GM18873 (cell line): ENCODE data around the gene TES.

Experiments
- ATAC-seq: cut with Tn5 transposase; IDR thresholded peaks from one replicate; pipeline ENCODE4 v1.9.1; 2021; ENCODE audit warnings: mild to moderate bottlenecking, moderate library complexity, moderate number of reproducible peaks; ENCODE audit not compliant: unreplicated experiment, low FRiP score

The TES gene

DNA sequence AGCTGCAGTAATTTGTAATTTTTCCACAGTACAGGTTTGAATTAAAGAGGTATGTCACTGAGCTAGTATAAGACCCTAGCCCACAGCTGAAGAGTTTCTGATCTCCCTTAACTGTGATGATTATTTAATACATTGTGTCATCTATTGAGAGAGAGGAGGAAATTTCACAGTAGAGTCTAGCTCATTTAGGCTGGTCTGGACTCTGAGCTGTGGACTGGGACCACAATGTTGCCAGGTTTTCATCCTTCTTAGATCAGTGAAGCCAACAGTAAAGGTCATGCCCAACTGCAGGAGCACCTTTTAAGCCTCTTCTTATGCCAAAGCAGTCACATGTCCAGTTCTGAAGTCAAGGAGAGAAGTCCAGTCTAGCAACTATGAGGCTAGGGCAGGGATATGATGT lies 8.9 kb downstream of the TES start:
- no peak for ATAC-seq

DNA sequence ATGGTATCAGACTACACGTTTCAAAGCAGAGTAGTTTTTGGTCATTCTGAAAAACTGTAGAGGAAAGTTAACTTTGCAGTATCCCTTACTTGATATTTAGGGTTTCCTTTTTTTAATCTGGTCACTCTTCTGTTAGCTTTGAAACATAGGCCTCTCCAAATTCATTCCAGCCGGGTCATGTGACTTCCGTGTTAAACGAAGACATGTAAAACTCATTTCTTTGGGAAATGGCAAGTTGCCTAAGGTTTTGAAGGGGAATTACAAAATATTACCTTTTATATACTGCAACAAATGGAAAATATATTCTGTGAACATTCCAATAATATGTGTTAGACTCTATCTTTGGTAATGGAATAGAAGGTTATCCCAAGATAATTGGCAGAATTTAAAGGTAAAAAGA lies 9.5 kb downstream of the TES start:
- ATAC-seq, result no peak

DNA sequence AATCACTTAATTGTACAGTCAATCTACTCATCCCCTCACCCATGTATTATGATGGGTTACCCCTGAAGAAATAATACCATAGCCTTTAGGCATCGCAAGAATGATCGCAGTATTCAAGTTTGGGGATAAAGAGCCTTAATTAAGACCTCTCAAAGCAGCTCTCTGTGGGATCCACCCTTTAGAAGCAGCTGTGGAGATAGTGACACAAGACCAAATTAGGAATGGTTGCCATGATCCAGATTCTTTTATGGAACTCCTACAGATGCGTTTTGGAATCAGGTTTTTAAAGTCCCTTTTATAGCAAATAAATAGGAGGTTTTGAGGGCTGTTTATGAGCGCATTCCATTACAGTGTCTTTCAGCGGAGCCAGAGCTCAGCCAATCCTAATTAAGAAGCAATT lies 12.2 kb downstream of the TES start:
- no peak for ATAC-seq

DNA sequence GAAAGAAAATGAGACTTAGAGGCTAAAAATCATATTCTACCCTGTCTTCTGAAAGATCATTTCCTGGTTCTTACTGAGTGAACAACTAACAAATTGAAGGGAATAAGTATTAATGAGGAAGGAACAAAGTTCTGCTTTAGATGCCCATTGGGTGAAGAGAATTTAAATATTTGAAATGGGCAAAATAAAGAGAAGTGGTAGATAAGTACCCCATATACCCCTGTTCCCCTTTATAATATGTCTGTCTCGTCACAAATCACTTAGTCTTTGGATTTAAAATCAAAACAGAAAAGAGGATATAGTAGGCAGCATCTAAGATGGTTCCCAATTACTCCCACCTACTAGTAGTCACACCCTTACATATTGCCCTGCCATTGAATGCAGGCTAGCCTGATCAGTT lies 13.2 kb downstream of the TES start:
- ATAC-seq, result no peak

DNA sequence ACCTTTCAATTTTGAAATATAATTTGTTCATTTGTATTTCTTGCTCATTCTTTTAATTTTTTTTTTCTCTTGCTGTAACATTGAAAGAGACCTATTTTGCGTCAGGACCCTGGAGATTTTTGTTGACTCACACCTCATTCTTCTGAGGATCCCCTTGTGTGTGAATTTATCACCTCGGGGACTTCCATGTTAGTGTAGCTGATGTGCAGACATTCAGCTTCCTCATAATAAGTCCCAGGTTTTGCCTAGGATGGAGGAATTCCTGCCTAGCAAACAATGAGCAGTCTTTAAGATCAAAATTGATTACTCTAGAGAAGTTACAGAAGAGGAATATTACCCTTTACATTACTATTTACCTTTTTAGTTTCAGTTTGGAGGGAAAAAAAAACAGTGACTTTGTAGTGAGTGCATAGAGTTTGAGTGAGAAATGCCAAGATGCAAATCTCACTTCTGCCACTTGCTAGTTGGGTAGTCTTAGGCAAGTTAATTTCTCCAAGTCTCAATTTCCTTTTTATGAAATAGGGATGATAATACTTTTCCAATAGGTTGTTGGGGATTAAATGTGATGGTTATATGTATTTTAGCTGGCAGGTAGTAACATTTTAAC lies 14.3 kb downstream of the TES start:
- ATAC-seq, result peak; percentile 52

DNA sequence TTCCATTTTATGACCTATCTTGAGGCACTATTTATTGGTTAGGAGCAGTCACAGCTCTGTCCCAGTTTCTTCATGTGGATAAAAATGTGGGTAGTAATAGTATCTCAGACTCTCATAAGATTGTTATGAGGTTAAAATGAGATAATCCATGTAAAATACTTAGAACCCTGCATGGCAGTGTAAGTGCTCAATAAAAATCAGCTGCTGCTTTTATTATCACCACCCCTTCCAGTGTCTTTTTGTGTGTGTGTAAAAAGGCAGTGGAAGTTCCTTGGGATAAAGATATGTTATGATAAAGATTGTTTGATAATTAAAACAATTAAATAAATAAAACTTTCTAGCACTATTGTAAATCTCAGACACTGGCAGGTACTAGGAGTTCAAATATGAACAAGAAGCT lies 15.5 kb downstream of the TES start:
- no peak for ATAC-seq

DNA sequence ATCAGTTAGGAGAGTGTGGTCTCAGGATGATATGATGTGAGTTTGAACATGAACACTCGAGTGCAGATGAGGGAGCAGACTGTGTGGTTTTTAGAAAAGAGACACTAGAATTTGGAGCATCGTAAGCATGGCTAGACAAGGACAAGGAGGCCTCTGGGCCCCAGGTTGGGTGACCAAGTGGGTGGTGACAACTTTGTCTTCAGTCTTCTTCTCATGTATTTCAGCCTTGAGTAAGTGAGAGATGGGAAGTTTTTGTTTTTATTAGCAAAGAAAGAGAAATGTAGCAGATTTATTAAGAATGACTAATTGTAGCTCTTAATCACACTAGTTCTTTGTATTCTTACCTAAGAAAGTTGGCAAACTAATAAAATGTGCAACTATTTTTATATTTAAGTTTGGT lies 16.3 kb downstream of the TES start:
- no peak for ATAC-seq

DNA sequence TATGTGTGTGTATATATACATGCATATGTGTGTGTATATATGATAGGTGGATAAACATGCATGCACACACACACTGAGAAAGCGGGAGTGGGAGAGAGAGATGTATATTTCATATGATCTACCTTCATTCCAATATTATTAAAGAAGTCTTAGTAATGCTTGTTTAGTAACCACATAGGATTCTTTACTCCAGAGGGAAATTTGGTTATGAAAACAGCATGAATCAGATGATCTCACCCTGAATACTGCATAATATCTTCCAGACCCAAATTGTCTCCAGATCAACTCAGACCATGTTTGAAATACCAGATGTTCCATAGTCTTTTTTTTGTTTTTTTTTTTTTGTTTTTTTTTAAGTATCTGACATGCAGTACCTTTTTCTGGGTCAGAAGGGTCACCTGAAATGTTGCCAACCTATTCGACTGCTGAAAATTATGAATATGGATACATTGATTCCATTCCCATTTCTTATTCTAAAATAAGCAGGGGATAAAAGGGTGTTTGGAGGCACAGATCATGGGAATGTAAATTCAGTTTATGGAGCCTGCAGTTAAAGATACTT lies 17.4 kb downstream of the TES start:
- no peak for ATAC-seq

DNA sequence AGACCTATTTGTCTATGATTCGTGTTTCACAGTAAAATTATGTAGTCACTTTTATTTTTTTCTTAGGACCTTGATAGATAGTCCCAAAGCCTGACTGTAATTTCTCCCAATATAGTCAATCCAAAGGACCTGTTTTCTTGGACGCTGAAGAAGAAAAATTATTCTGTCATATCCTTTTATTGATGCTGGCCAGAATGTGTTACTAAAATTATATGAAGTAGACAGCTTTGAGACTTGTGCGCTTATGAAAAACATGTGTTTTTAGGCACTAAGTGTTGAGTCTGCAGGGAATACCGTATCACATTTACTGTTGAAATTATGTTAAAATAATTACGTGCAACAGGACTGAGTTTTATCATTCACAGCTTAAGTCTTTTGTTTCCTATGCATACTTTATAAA lies 17.9 kb downstream of the TES start:
- no peak for ATAC-seq

DNA sequence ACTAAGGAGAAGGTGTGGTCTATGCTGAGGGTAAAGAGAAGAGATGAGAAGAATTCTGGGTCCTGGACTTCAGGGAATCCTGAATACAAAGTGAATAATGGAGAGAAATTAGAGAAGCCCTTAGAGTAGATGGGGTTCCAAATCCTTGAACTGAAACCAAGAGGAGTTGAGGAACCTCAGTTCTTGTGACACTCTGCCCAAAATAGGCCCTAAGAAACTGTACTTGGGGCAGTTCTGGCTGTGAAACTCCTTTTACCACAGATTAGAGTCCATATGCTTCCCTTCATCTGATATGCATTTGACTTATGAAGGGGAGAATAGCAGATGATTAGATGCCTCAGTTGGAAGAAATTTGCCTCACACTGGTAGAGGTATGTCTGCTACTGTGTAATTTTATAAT lies 19.0 kb downstream of the TES start:
- peak; percentile 39 for ATAC-seq

DNA sequence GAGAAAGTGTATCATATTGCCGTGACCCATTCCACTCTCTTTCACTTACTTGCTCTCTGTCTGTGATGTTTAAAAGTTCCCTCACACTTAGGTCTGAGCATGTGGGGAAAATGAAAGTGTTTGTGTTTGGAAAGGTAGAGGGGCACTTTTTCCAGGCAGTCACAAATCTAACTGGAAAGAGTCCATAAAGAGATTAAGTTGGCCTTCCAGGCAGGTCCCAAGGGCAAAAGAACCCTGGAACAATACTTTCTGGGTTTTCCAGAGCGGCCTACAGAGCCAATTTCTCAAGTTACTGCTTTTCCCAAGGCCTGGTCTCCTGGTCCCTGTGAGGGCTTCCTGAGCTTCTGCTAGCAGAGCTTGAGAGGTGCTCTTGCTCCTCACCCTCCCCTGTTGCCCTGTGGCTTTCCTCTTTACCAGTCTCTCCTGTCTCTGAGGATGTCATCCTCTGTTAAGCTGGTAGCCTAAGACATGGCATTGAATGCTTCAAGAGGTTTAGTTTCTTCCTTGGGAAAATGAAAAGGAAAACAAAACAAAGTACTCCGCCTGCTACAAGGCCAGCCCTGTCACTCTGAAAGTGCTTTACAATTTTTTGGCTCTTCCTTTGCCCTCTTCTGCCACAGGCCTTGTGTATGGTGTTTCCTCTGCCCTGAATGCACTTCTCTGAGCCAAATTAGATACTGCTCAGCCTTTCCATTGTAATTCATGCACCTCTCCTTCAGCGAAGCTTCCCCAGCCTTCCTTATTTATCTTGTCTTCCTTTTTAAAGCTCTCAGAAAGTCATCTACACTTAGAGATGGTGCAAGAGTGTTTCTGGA lies 20.1 kb downstream of the TES start:
- no peak for ATAC-seq

DNA sequence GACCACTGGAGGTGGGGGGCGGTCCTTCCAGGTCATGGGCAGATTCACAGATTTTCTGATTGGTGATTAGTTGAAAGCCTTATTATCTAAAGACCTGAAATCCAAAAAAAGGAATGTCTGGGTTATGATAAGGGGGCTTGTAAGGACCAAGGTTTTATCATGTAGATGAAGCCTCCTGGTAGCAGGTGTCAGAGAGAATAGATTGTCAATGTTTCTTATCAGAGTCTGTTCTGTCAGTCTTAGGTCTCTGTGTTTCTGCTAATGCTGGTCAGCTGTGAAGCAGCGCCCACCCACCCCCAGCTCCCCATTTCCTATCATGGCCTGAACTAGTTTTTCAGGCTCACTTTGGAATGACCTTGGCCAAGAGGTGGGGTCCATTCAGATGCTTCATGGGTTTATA lies 21.2 kb downstream of the TES start:
- no peak for ATAC-seq

DNA sequence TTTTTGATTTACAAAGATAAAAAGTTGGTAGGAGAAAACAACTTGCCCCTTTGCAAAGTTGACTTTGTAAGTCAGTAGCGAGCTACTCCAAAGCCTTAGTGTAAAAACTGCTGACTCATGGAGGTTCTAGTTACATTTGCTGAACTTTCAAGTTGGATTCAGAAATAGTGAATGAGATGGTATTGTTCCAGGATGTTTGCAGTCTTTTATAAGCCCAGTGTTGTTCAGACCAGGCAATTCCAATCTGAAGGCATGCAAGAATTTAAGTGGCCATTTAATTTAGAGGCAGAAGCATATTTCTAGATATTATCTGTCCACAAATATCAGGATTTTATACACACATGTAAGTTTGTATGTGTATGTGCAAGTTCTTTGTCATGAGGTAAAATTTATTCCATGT lies 21.6 kb downstream of the TES start:
- ATAC-seq, result no peak

DNA sequence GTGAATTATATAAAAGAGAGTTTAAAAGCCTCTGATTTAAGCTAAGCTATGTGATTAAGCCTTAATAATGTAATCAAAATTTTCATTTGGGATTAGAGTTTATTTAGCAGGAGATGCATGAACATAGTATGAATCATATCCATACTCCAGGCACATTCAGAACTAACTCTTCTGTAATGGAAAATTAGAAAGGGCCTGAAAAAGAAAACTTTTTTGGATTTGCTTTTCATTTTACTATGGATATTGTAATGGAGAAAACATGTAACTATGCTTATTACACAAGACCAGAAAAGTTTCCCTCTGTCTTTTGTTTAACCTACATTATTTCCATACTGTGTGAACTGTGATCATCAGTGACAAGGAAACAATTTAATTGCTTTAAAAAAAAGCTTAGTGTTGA lies 22.0 kb downstream of the TES start:
- no peak for ATAC-seq

DNA sequence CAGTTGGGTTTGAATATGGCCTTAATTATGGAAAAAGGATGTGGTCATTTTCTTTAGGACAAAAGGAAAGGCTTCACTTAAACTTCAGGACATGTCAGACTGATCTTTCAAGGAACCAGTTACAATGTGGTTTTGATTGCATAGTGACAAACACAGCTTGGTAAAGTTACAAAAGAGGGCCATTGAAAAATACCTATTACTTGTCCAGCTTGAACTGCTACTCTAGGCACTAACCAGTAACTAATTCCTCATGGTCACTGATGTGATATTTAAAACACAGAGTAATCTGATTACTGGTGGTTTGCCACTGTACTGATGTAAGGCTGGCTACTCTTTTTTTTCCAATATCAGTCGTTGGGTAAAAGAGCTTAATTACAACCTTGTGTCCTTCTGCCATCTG lies 22.6 kb downstream of the TES start:
- no peak for ATAC-seq

DNA sequence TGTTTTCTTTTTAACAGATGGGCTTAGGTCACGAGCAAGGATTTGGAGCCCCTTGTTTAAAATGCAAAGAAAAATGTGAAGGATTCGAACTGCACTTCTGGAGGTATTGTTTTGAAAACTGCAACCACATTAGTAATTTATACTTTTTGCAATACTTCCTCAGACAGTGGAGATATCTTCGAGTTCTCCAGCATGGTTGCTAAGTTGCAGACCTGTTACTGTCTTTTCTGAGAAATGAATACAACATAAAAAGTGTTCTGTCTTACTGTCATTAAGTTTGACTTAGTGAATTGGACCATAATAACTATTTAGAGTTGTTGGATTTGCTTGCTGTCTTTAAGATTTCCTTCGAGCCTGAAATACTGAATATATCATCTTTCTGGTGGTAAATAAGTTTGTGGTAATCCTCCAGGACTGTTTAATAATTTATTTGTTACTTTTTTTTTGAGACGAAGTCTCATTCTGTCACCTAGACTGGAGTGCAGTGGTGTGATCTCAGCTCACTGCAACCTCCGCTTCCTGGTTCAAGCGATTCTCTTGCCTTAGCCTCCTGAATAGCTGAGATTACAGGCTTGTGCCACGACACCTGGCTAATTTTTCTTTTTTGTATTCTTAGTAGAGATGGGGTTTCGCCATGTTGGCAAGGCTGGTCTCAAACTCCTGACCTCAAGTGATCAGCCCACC lies 24.3 kb downstream of the TES start:
- no peak for ATAC-seq

DNA sequence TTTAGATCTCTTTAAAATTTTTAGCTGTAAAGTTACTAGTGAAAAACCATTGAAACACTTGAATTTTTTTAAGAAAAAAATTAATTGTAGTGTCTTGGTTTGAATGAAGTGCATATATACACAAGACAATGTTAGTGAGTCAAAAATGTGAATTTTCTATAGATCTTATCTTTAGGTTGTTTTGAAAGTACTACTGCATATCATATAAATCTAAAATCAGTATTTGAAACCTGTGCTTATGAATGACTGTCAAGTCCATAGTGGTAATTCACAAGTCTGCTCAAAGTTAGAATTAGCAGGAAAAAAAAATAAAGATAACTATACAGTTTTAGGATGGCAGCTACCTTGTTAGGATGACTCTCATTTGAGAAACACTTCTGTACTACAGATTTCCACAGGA lies 25.0 kb downstream of the TES start:
- ATAC-seq, result no peak

DNA sequence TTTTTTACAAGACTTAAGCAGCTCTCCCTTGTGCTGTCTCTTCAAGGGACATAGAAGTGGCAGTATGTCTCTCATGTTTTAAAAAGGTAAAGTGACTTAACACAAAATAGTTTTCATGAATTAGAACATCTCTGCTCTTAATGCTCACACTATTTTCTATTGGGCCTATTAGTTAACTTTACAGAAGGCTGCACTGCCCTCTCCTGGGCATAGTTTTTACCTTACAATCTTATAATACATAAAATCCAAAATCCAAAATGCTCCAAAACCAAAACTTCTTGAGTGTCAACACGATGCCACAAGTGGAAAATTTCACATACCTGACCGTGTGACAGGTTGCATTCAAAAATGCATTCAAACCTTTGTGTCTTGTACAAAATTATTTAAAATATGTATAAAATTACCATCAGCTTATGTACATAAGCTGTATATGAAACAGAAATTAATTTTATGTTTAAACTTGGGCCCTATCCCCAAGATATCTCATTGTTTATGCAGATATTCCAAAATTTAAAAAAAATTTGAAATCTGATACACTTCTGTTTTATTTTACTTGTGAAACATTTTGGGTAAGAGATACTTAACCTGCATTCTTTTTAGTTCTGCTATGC lies 25.8 kb downstream of the TES start:
- ATAC-seq, result peak; percentile 57

DNA sequence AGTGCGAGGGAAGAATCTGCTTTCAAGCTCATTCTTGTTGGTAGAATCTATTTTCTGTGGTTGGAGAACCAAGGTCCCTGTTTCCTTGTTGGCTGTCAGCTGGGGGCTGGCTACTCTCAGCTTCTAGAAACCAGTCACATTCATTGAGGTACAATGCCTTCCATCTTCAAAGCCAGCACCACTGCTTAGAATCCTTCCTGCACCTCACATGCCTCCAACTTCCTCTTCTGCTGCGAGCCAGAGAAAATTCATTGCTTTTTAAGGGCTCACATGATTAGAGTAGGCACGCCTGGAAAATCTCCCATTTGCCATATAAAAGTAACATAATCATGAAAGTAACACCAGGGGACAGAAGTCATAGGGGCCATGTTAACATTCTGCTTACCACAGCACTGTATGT lies 28.7 kb downstream of the TES start:
- no peak for ATAC-seq

DNA sequence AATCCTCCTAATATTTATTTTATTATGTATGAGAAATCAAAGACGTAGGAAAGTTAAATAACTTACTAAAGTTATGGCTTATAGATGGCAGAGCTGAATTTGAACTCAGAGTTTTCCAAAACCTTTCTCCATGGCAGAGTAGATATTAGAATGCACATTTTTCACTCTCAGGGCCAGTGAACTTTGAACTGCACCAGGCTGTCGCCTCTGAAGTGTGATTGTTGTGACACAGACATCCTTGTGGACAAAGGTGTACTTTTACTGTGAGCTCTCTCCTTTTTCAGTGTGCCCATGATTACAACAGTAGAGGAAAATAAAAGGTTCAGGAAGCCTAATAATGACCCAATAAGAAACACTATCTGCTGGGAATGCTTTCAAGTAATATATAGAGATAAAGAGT lies 29.1 kb downstream of the TES start:
- ATAC-seq, result no peak

DNA sequence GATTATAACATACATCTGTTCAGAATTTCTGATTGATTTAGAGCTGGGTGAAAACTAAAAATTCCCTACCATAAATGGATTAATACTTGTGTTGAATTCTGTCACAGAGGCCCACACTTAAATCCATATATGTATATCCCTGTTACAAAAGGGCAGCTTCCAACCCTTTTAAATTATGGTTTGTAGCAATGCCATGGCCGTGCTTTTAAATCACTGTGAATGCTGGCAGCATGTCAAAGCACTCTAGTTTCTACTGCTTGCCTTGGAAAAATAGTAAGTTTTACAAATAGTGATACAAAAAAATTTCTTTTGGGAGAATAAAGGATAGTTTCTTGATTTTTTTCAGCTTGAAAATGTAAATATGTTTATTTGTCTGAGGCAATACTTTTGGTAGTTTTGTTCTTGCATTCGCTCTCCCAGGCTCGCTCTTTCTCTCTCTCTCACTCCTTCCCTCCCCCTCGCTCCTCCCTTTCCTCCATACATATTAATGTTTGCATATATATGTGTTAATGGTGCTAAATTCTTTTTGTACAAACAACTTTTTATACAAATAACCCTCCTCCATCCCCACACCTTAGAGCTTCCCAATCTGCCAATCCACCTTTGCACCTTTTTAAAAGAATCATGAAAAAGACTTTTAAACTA lies 29.8 kb downstream of the TES start:
- ATAC-seq, result no peak
